Erythroblast (primary cell): ENCODE results near the gene PTGR3.

Experiments used
- GATA1 ChIP-seq: IDR thresholded peaks from 2 replicates; pipeline ENCODE4 v1.6.1; 2011; ENCODE audit warnings: low read depth, mild to moderate bottlenecking, control low read depth, low read length, moderate library complexity
- POLR2A ChIP-seq: IDR thresholded peaks from 2 replicates; pipeline ENCODE4 v1.6.1; 2011; ENCODE audit warnings: mild to moderate bottlenecking, low read length

- TF ChIP-seq POLR2A (no peak), GATA1 (no peak)
These were observed 46.2 kb upstream of the PTGR3 start for GRCh38 chr18:75255094-75255493.
